Kidney (tissue), 14 donors: ENCODE results near the gene AASDH. TPM values are rescaled to one million over a fixed set of nuclear protein-coding genes. Genes with fewer than 3 reads are reported as not detected.

ENCODE experiments used
- DNase-seq, 5 donors: peaks; one replicate each; pipeline ENCODE4 v3.0.0-alpha.2; 2013 to 2020
- FAIRE-seq: peaks from 2 replicates; lab custom pipeline; 2012; peaks lifted over from hg19 to GRCh38; lab: Jason Lieb, UNC
- H3K27ac ChIP-seq, 2 donors: one replicate each; pipeline ENCODE4 v1.7.0; 2013; ENCODE audit warnings: low read depth in 2 of 2, low read length in 2 of 2, inconsistent platforms in 1 of 2
- H3K27me3 ChIP-seq: one replicate; pipeline ENCODE4 v1.7.1; 2013; ENCODE audit warnings: low read length, inconsistent platforms; ENCODE audit not compliant: control insufficient read depth, insufficient read depth
- H3K36me3 ChIP-seq, 3 donors: one replicate each; pipeline versions ENCODE4 v1.7.0 to v1.7.1; 2013; ENCODE audit warnings: low read length in 3 of 3, control low read depth in 1 of 3, inconsistent platforms in 1 of 3; ENCODE audit not compliant: insufficient read depth in 3 of 3, control insufficient read depth in 2 of 3
- H3K4me1 ChIP-seq, 3 donors: one replicate each; pipeline versions ENCODE4 v1.7.0 to v1.7.1; 2013; ENCODE audit warnings: low read length in 3 of 3, inconsistent platforms in 1 of 3, low read depth in 1 of 3; ENCODE audit not compliant: control insufficient read depth in 2 of 3, insufficient read depth in 2 of 3
- H3K4me3 ChIP-seq, 3 donors: one replicate each; pipeline versions ENCODE4 v1.7.0 to v1.8.1; 2013; ENCODE audit warnings: low read length in 3 of 3, control low read depth in 1 of 3, inconsistent platforms in 1 of 3
- H3K9ac ChIP-seq, 3 donors: one replicate each; pipeline versions ENCODE4 v1.7.0 to v1.7.1; 2013; ENCODE audit warnings: low read length in 3 of 3, control low read depth in 1 of 3, inconsistent platforms in 1 of 3
- H3K9me3 ChIP-seq, 3 donors: one replicate each; pipeline versions ENCODE4 v1.7.0 to v1.7.1; 2013; ENCODE audit warnings: low read length in 3 of 3, control low read depth in 1 of 3, inconsistent platforms in 1 of 3; ENCODE audit not compliant: control insufficient read depth in 2 of 3, insufficient read depth in 1 of 3
- intact Hi-C: fragments of 100-400 bp; cut with DNase I; formaldehyde crosslinking; loops from one replicate; pipeline ENCODE4 v1.11.1; 2022
- polyA plus RNA-seq: library from polyadenylated mRNA; stranded (reverse); fragments of 350-450 nt; fragmentation: Illumina TruSeq; extraction: RNeasy Lipid Tissue Mini Kit (QIAGEN cat#74804); gene quantifications from one replicate; pipeline ENCODE4 v1.2.3, GENCODE V29; 2014; ENCODE audit warnings: low read depth, low replicate concordance; ENCODE audit not compliant: insufficient read depth
- total RNA-seq: library from RNA; stranded (reverse); fragmentation: NEBNext Ultra II Directional; extraction: Animal tissue kit (Norgen Biotek cat#: 25700); gene quantifications from one replicate; pipeline ENCODE4 v1.2.1, GENCODE V29; 2021
- TF ChIP-seq, protein P1 (sequence below): IDR thresholded peaks from 3 replicates; pipeline ENCODE4 v1.5.1; 2012; ENCODE audit warnings: mild to moderate bottlenecking, moderate library complexity, borderline replicate concordance; ENCODE audit not compliant: insufficient read depth; ENCODE audit errors: extremely low read depth
- donor health status: control.
- donor health status: control.
- donor health status: control.
- donor health status: control.
- donor health status: control.
- donor health status: DM: yes; HTN: yes; CAD: no.
- donor health status: Normal renal cell carcinoma (clear cell type).

Gene AASDH
- total and polyA plus RNA-seq, 2 donors from 2014 or later = 6.0 to 16.7 TPM

DNA sequence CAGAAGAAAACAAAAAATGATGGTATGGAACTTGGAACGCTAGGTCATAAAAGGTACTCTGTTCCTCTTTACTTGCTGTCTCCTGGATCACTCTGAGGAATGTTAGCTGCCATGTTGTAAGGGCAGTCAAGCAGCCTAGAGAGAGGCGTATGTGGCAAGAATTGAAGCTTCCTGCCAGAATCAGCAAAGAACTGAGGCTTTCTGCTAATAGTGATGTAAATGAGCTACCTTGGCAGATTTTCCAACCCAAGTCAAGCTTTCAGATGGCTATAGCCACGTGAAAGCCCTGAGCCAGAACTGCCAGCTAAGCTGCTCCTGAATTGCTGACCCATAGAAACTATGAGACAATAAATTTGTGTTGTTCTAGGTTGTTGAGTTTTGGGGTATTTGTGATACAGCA, 38.7 kb downstream of the AASDH start:
- Histone ChIP-seq H3K4me3 (no peak overlapping the region), H3K4me1 (no peaks in the 10 kb centered on the region), H3K9me3 (no peaks in the 10 kb centered on the region), H3K36me3 (peaks cover 0 to 7% (median 3%) of the 10 kb centered on the region in 3 donors), H3K27ac (no peak overlapping the region), H3K9ac (no peak overlapping the region), H3K27me3 (no peaks in the 10 kb centered on the region)
- DNase-seq (no peak), FAIRE-seq (no peak)
- intact Hi-C loops = no loop called here
- TF ChIP-seq, protein P1, sequence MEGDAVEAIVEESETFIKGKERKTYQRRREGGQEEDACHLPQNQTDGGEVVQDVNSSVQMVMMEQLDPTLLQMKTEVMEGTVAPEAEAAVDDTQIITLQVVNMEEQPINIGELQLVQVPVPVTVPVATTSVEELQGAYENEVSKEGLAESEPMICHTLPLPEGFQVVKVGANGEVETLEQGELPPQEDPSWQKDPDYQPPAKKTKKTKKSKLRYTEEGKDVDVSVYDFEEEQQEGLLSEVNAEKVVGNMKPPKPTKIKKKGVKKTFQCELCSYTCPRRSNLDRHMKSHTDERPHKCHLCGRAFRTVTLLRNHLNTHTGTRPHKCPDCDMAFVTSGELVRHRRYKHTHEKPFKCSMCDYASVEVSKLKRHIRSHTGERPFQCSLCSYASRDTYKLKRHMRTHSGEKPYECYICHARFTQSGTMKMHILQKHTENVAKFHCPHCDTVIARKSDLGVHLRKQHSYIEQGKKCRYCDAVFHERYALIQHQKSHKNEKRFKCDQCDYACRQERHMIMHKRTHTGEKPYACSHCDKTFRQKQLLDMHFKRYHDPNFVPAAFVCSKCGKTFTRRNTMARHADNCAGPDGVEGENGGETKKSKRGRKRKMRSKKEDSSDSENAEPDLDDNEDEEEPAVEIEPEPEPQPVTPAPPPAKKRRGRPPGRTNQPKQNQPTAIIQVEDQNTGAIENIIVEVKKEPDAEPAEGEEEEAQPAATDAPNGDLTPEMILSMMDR = no peak

DNA sequence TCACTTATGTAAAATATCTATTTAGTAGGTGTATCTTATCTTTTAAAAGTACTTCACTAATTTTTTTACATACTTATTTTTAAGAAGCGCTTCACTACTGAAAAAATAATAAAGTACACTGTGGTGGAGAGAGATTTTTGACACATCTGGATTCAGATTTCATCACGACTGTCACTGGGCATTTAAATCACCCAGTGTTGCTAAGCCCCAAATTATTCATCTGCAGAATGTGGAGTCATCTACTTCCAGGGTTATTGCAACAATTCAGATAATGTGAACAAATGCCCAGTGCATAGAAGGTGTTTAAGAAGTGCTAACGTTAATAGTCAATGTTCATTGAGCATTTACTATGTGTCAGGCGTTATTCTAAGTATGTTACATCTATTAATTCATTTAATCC, 41.8 kb downstream of the AASDH start:
- Histone ChIP-seq H3K36me3 (peaks cover 0 to 7% (median 3%) of the 10 kb centered on the region in 3 donors), H3K9ac (no peak overlapping the region), H3K9me3 (no peaks in the 10 kb centered on the region), H3K4me1 (no peaks in the 10 kb centered on the region), H3K27me3 (no peaks in the 10 kb centered on the region), H3K4me3 (no peak overlapping the region), H3K27ac (no peak overlapping the region)
- TF ChIP-seq, protein P1 = no peak
- DNase-seq (no peak), FAIRE-seq (no peak)
- intact Hi-C loops = no loop called here

DNA sequence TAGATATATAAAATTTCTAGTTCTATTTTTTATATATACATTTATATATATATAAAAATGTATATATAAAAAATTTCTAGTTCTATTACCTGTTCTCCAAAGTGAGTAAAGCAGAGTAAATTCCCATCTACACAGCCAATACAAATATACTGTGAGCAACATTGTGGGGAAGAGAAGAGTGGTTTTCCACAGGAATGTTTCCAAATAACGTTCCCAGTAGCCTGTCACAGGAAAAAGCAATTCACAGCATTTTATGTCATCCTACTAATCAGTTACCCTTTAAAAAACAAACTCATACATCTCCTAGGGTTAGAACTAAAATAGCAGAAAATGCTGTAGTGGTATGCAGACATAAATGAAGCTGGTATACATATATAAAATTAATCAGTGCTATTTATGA, 44.5 kb downstream of the AASDH start:
- intact Hi-C loops = no loop called here
- DNase-seq = no peak
- TF ChIP-seq, protein P1 = no peak
- H3K9me3 ChIP-seq = no peaks in the 10 kb centered on the region
- H3K27ac ChIP-seq = no peak overlapping the region
- H3K4me1 ChIP-seq = no peaks in the 10 kb centered on the region
- no peak for FAIRE-seq
- H3K9ac ChIP-seq = no peak overlapping the region
- no peaks in the 10 kb centered on the region for H3K27me3 ChIP-seq
- H3K36me3 ChIP-seq = peaks cover 0 to 4% (median 0%) of the 10 kb centered on the region in 3 donors
- no peak overlapping the region for H3K4me3 ChIP-seq

DNA sequence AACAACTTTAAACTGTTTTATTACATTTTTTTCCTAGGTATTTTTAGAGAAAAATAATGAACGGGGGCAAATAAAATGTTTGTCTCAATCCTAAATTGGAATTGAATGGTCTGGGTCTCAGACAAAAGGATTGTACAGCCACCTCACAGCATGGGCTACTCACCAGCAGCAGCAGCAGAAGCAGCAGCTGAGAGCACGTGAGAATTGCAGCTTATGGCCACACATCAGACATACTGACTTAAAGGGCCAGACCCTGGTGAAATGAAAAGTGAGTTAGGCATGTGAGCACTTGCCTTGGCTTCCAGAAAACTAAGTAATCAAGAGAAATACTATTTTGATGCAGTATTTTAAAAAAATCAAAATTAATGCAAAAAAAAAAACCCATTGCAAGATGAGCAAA, 56.6 kb downstream of the AASDH start:
- Histone ChIP-seq H3K36me3 (no peaks in the 10 kb centered on the region), H3K27me3 (no peaks in the 10 kb centered on the region), H3K4me1 (no peaks in the 10 kb centered on the region), H3K9ac (no peak overlapping the region), H3K9me3 (no peaks in the 10 kb centered on the region), H3K4me3 (no peak overlapping the region), H3K27ac (no peak overlapping the region)
- FAIRE-seq (peak; percentile 15), DNase-seq (no peak)
- intact Hi-C loops = no loop called here
- TF ChIP-seq, protein P1 = no peak
